ENCODE results near the gene STAT3. TPM values are rescaled to one million over a fixed set of nuclear protein-coding genes. Genes with fewer than 3 reads are reported as not detected.
"Not testable (repeated sequence)": the region's sequence is repeated elsewhere in the genome, so short reads cannot be mapped to it uniquely, and the experiment has no call there.

Gene STAT3
- total RNA-seq, 2 experiments from 2014 or later: 128 to 131 TPM

DNA sequence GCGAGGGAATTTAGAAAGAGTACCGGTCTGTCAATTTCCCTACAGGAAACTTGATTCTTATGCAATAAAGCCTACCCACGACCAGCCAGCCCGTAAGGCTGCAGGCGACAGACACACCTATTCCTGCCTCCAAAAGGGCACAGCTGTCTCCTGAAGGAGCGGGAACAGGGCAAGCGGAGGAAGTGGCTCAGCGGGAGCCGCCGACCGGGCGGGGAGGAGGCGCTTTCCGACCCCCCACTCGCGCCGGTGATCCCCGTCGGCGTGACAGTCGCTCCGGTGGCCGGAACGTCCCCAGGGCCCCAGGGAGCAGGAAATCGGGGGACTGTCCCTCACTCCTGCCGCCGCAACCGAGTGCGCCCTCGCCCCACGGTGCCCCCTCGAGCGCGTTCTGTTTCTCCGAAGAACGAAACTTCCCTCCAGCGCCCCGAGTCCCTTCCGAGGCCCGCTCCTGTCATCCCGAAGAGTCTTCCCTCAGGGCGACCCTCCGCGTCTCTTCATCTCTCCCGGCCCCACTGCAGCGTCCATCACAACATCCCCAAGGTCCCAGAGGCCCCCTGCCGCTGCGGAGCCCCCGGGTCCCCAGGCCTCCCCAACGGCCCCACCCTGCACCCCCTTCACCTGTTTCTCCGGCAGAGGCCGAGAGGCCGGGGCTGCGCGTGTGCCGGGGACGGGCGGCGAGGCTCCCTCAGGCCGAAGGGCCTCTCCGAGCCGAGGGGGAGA lies 421 bp downstream of the STAT3 start:
- POLR2A ChIA-PET: interaction anchor here (0.8 to 2.1 kb wide), 19 partner anchors 9 to 275 kb away, joined by 3 to 14 read pairs (median 5); partner anchors contain the start of genes DHX58 and MLX
- peak; percentile 1 for ATAC-seq (ENCODE audit: low read depth)
- Mint-ChIP-seq H3K27me3 (no peaks in the 10 kb centered on the region), H3K9me3 (no peaks in the 10 kb centered on the region), H3K4me1 (peaks cover 38% of the 10 kb centered on the region), H3K36me3 (peaks cover 7% of the 10 kb centered on the region), H3K4me3 (peak overlapping the region; percentile 94), H3K27ac (peak overlapping the region; percentile 99)
- DNase-seq: no peak

- DNase-seq: no peak
- Mint-ChIP-seq H3K36me3 (peaks cover 7% of the 10 kb centered on the region), H3K4me1 (peaks cover 40% of the 10 kb centered on the region), H3K27ac (peak overlapping the region; percentile 99), H3K9me3 (no peaks in the 10 kb centered on the region), H3K4me3 (peak overlapping the region; percentile 94), H3K27me3 (no peaks in the 10 kb centered on the region)
- no peak for ATAC-seq (ENCODE audit: low read depth)
- POLR2A ChIA-PET: no interaction called here
Measured at GRCh38 chr17:42386777-42387657, 1.2 kb downstream of the STAT3 start.

DNA sequence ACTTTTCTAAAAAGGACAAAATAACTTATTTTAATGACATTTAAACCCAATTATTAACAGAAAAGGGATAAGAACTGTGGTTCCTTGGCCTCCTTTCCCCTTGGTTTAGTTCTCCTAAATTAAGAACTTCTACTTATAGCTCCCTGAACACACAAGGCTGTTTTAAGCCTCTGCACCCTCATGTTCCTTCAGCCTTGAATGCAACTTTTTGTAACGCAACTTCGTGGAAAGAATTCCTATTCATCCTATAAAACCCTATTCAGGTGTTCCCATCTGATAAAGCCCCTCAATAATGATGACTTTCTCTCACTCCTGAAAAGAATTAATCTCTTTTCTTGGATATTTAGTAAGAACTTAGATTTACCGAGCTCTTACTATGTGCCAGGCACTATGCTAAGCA lies 6.3 kb downstream of the STAT3 start:
- H3K9me3 Mint-ChIP-seq: no peaks in the 10 kb centered on the region
- DNase-seq: no peak
- H3K36me3 Mint-ChIP-seq: peaks cover 11% of the 10 kb centered on the region
- H3K4me3 Mint-ChIP-seq: no peak overlapping the region
- peaks cover 50% of the 10 kb centered on the region for H3K4me1 Mint-ChIP-seq
- POLR2A ChIA-PET: interaction anchor here (0.7 kb wide), 2 partner anchors 33 to 451 kb away, joined by 3 to 5 read pairs; partner anchors contain the start of gene ODAD4
- H3K27me3 Mint-ChIP-seq: no peaks in the 10 kb centered on the region
- peak overlapping the region; percentile 50 for H3K27ac Mint-ChIP-seq
- no peak for ATAC-seq (ENCODE audit: low read depth)

DNA sequence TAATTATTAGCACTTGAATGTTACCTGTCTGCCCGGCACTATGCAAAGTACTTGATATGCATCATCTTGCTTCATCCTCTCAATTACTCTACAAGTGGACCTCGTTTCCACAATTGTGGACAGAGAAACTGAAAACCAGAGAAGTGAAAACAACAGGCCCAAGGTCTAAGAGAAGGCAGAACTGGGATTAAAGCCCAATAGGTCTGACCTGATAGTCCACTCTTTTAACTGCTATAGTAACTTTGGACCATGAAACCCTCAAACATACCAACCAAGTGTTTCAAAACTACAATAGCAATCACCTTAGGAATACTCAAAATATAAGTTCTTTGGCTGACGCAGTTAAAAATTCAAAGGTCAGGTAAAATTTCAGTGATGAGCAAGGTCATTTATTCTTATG lies 7.3 kb downstream of the STAT3 start:
- DNase-seq (no peak), ATAC-seq (ENCODE audit: low read depth) (no peak)
- H3K36me3 Mint-ChIP-seq: peaks cover 8% of the 10 kb centered on the region
- POLR2A ChIA-PET: no interaction called here
- no peaks in the 10 kb centered on the region for H3K27me3 Mint-ChIP-seq
- H3K27ac Mint-ChIP-seq: peak overlapping the region; percentile 54
- H3K9me3 Mint-ChIP-seq: no peaks in the 10 kb centered on the region
- H3K4me3 Mint-ChIP-seq: no peak overlapping the region
- peaks cover 44% of the 10 kb centered on the region for H3K4me1 Mint-ChIP-seq

GRCh38 chr17:42378959-42379594 lies 9.2 kb downstream of the STAT3 start:
- peaks cover 40% of the 10 kb centered on the region for H3K4me1 Mint-ChIP-seq
- peak overlapping the region; percentile 86 for H3K4me3 Mint-ChIP-seq
- DNase-seq (no peak), ATAC-seq (ENCODE audit: low read depth) (peak; percentile 48)
- no peaks in the 10 kb centered on the region for H3K9me3 Mint-ChIP-seq
- H3K27me3 Mint-ChIP-seq: no peaks in the 10 kb centered on the region
- peak overlapping the region; percentile 85 for H3K27ac Mint-ChIP-seq
- POLR2A ChIA-PET: interaction anchor here (0.6 to 1.8 kb wide), 3 partner anchors 10 to 25 kb away, joined by 3 to 14 read pairs (median 5); partner anchors contain the start of gene STAT3
- H3K36me3 Mint-ChIP-seq: peaks cover 6% of the 10 kb centered on the region

GRCh38 chr17:42378359-42378958 lies 9.8 kb downstream of the STAT3 start:
- Mint-ChIP-seq H3K4me1 (peaks cover 39% of the 10 kb centered on the region), H3K4me3 (peak overlapping the region; percentile 86), H3K36me3 (peaks cover 4% of the 10 kb centered on the region), H3K27me3 (no peaks in the 10 kb centered on the region), H3K9me3 (no peaks in the 10 kb centered on the region), H3K27ac (peak overlapping the region; percentile 85)
- POLR2A ChIA-PET: interaction anchor here (0.6 to 1.8 kb wide), 3 partner anchors 10 to 57 kb away, joined by 3 to 14 read pairs (median 4); partner anchors contain the start of gene STAT3
- no peak for ATAC-seq (ENCODE audit: low read depth)
- no peak for DNase-seq

DNA sequence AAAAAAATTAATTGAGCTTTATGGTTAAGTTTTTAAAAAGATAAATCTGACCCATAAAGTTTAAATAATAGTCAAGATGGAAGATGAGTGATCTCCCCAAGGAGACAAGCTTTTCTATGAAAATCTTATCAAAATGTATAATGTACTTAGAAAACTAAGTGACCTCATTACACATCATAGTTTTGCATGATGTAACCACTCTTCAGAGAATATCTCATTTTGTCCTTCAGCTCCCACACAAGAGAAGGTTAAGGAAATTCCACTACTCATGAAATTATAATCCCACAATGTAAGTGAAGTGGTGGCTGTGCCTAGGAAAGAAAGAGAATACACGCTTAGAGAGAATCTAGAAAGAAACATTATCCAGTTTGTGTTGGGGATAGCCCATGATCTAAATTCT lies 14.3 kb downstream of the STAT3 start:
- Mint-ChIP-seq H3K9me3 (peaks cover 2% of the 10 kb centered on the region), H3K36me3 (peaks cover 23% of the 10 kb centered on the region), H3K27ac (no peak overlapping the region), H3K4me1 (peaks cover 27% of the 10 kb centered on the region), H3K27me3 (no peaks in the 10 kb centered on the region), H3K4me3 (no peak overlapping the region)
- no peak for DNase-seq
- ATAC-seq (ENCODE audit: low read depth): no peak
- POLR2A ChIA-PET: interaction anchor here (1.0 kb wide), 1 partner anchor 15 kb away, joined by 3 read pairs; the partner anchor contains the start of gene STAT3

GRCh38 chr17:42372142-42372541 lies 16.1 kb downstream of the STAT3 start:
- no peaks in the 10 kb centered on the region for H3K27me3 Mint-ChIP-seq
- H3K27ac Mint-ChIP-seq: no peak overlapping the region
- DNase-seq (no peak), ATAC-seq (ENCODE audit: low read depth) (no peak)
- peaks cover 26% of the 10 kb centered on the region for H3K36me3 Mint-ChIP-seq
- peaks cover 2% of the 10 kb centered on the region for H3K9me3 Mint-ChIP-seq
- POLR2A ChIA-PET: interaction anchor here (0.9 kb wide), 1 partner anchor 10 kb away, joined by 3 read pairs; no protein-coding TSS in a partner anchor
- H3K4me1 Mint-ChIP-seq: peaks cover 23% of the 10 kb centered on the region
- no peak overlapping the region for H3K4me3 Mint-ChIP-seq

DNA sequence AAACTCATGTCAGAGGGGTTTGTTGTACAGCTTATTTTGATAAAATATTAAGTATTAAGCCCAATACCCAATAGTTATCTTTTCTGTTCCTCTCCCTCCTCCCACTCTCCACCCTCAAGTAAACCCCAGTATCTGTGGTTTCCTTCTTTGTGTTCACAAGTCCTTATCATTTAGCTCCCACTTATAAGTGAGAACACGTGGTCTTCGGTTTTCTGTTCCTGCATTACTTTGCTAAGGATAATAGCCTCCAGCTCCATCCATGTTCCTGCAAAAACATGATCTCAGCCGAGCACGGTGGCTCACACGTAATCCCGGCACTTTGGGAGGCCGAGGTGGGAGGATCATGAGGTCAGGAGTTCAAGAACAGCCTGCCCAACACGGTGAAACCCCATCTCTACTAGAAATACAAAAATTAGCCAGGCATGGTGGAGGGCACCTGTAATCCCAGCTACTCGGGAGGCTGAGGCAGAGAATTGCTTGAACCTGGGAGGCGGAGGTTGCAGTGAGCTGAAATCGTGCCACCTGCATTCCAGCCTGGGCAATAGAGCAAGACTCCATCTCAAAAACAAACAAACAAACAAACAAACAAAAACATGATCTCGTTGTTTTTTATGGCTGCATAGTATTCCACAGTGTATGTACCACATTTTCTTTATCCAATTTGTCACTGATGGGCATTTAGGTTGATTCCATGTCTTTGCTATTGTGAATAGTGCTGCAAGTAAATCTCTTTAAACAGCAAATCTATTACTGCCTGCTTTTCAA lies 19.3 kb downstream of the STAT3 start:
- H3K27ac Mint-ChIP-seq; H3K27me3 Mint-ChIP-seq; ATAC-seq (ENCODE audit: low read depth); H3K9me3 Mint-ChIP-seq; DNase-seq: not testable (repeated sequence)
- H3K36me3 Mint-ChIP-seq: peaks cover 40% of the 10 kb centered on the region
- peak overlapping the region; percentile 9 for H3K4me3 Mint-ChIP-seq
- H3K4me1 Mint-ChIP-seq: peaks cover 35% of the 10 kb centered on the region
- POLR2A ChIA-PET: interaction anchor here (0.6 to 0.7 kb wide), 2 partner anchors 16 to 43 kb away, joined by 3 to 5 read pairs; no protein-coding TSS in a partner anchor

GRCh38 chr17:42368310-42368709 lies 19.9 kb downstream of the STAT3 start:
- POLR2A ChIA-PET: not testable (repeated sequence)

GRCh38 chr17:42366176-42367023 lies 21.8 kb downstream of the STAT3 start:
- Mint-ChIP-seq H3K4me1 (peaks cover 56% of the 10 kb centered on the region), H3K36me3 (peaks cover 40% of the 10 kb centered on the region)
- DNase-seq; H3K27me3 Mint-ChIP-seq; H3K27ac Mint-ChIP-seq; H3K4me3 Mint-ChIP-seq; H3K9me3 Mint-ChIP-seq; ATAC-seq (ENCODE audit: low read depth): not testable (repeated sequence)
- POLR2A ChIA-PET: interaction anchor here (0.5 to 0.7 kb wide), 3 partner anchors 10 to 99 kb away, joined by 3 to 4 read pairs (median 3); no protein-coding TSS in a partner anchor

More at GRCh38 chr17:42368310-42368709, 19.9 kb downstream of the STAT3 start:
- H3K27me3 Mint-ChIP-seq; H3K27ac Mint-ChIP-seq; H3K4me3 Mint-ChIP-seq; ATAC-seq (ENCODE audit: low read depth); H3K9me3 Mint-ChIP-seq; DNase-seq: not testable (repeated sequence)
- peaks cover 39% of the 10 kb centered on the region for H3K4me1 Mint-ChIP-seq
- peaks cover 44% of the 10 kb centered on the region for H3K36me3 Mint-ChIP-seq
